ENCODE data around the gene STUM.

DNA sequence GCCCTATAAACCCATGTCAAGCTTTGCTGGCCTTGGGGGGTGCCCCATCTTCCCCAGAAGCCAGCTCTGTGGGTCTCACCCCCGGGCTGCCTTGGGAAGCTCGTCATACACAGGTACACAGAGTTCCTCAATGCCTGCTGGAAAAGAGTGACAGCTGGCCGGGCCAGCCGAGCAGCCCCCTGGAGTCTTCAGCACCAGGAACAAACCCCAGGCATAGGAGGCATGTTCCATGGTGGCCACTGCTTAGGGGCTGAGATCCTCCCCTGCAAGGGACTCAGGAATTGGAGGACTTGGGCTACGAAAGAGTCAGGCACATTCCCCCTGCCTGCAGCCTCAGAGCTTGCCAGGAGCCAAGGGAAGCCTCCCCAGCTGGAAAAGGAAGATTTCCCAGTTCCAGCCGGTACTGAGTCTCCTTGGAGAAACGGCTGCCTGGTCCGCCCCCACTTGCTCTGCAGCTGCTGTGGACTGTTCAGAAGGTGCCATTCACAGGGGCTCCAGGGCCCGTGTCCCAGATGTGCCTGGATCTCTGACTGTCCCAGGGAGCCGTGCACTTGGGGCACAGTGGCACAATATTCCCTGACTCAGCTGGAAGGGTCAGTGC, 89.5 kb downstream of the STUM start:
- TF ChIP-seq, protein P1, sequence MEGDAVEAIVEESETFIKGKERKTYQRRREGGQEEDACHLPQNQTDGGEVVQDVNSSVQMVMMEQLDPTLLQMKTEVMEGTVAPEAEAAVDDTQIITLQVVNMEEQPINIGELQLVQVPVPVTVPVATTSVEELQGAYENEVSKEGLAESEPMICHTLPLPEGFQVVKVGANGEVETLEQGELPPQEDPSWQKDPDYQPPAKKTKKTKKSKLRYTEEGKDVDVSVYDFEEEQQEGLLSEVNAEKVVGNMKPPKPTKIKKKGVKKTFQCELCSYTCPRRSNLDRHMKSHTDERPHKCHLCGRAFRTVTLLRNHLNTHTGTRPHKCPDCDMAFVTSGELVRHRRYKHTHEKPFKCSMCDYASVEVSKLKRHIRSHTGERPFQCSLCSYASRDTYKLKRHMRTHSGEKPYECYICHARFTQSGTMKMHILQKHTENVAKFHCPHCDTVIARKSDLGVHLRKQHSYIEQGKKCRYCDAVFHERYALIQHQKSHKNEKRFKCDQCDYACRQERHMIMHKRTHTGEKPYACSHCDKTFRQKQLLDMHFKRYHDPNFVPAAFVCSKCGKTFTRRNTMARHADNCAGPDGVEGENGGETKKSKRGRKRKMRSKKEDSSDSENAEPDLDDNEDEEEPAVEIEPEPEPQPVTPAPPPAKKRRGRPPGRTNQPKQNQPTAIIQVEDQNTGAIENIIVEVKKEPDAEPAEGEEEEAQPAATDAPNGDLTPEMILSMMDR (IDR thresholded peaks at IDR 0.05), result no peak
- no peak for TF ChIP-seq POLR2AphosphoS5 (IDR thresholded peaks at IDR 0.05; ENCODE audit: low read depth, low read length)

Measured in Panc1 (cell line).